NCI-H345 (cell line): ENCODE measurements around the gene TOP2B.

ENCODE experiments used
- DNase-seq: peaks from one replicate; lab custom pipeline; 2025; lab: John Stamatoyannopoulos, UW

TOP2B gene

DNA sequence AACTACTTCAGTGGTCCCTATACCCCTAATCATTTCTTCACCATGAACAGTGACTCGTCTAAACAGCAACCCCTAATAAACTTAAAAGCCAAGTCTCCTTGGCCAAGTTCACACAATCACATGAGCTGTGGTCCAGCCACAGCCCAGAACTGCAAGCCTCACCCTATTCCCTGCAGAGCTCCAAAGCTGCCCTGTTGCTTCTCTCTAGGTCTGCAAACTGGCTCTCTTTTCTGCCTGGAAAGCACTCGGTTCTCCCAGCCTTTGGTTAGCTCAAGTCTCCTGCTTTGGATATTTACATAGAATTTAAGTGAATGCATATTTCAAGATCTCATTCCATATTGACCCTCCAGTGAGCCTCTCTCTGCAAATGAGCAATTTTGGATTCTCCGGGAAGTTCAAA, 107.0 kb downstream of the TOP2B start:
- no peak for DNase-seq

DNA sequence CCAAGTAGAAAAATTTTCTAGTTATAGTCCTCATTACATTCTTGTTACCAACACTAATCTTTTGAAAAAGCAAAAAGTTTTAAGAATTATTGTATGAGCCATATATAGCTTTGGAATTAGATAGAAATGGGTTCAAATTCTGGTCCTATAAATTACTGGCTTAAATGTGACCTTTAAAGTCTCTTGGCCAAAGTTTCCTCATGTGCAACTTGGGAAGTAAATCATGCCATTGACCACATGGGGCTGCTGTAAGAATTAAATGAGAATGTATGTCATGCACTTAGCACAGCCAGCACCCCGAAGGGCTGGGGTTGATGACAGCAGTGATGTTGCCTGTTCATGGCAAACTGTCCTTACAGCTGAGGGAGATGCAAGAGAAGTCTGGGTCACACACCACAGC, 108.3 kb downstream of the TOP2B start:
- DNase-seq = no peak

DNA sequence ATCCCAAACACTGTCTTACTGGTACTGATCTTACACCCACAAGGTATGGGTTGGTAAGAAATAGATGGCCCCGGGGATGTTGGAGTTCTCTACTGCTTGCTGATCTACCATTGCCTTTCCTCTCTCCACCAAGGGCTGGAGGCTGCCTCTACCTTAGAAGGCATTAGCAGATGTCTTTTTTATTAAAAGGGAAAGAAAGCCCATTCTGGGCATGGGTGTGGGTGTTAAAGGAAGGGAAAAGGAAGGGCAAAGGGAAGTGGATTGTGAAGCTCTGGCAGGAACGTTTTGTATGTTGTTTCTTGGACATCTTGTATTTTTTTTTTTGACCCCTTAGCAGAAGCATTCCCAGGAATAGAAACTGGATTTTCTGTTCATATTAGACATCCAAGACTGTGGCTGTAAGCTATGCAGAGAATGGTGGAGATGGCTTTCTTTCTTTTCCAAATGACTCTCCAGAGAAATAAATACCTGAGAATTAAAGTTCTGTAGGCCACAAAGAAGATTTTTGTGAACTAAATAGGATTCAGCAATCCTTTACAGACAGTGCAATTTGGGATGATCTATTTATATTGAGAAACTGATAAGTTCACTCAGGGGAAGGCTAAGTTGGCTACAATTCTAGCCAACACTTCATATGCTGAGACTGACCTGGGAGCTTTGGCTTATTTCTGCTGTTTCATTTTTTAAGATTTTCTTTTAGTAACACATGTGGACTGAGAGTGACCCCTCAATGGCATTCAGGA, 108.8 kb downstream of the TOP2B start:
- no peak for DNase-seq

DNA sequence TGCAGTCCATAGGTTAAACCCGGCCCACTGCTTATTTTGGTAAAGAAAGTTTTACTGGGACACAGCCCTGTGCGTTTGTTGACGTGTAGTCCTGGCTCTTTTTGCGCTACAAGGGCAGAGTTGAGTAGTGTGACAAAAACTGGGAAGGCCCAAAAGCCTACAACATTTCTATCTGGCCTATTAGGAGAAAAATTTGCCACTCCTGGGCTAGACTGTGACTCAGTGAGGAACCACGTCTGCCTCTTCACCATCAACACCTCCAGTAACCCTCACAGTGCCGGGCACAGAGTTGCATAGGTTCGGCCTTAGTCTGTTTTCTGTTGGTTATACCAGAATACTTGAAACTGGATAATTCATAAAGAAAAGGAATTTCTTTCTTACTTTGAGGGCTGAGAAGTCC, 110.3 kb downstream of the TOP2B start:
- no peak for DNase-seq

DNA sequence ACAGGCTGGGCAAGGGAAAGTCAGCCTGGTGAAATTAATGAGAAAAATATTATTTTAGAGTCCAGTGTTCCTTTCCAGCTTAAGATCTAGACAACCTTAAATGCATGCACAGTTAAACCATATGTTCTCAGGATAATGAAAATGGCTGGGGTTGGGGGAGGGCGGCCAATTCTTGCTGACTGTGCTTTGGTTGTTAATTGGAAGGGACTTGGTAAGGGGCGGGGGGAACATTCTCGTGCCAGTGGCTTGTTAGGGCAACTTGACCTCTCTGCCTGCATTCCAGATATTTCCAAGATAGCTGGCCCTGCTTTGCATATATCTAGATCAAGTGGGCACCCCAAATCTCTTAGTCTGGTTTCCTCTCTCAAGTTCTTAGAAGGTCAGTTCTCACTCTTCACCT, 112.5 kb downstream of the TOP2B start:
- DNase-seq = no peak

DNA sequence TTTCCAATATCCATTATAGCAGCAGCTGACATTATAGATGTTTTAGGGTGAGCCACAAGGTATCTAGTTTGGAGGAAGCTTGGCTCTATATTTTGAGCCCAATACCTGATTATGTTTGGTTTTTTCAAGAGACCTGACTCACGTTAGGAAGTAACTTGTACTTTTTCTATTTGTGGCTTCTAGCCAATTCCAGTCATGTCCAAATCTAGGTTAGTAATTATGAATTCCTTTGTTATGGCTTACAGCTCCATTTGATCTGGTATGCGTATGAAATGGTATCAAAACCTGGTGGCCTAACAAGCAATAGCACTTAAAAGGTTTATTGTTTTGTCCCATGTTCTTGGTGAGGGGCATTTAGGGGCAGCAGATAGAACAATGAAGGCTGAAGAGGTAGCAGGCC, 115.9 kb downstream of the TOP2B start:
- no peak for DNase-seq

DNA sequence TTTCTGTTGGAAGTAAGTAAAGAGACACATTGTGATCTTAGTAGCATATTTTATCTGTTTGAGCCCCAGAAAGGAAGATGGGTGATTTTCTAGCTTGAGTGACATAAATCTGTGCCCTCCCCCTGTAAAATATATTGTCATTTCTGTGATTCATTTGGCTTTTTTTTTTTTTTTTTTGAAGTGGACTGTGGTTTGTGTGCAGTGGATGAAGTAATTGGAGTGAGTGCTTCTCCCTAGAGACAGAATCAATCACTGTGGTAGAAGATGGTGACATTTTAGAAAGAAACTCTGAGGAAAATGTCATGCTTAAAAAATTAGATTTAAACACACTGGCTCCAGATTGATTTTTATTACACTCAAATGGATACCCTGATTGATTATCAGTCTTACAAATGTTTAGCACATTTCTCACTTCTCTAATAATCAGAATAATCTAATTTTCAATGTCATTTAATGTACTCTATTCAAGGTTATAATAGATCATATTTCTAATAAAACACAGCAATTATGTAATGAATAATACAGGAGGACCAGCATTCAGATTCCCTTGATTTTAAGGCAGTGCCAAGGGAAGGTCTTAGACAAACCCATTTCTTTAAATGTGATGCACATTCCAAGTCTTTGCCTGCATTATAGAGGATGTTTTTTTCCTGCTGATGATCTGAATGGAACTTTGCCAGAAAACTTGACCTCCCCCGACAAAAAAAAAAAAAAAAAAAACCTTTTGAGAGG, 116.6 kb downstream of the TOP2B start:
- DNase-seq = no peak
